PC-3 (cell line): ENCODE results near the gene PLAAT3.

Experiments
- EZH2 ChIP-seq: fragments of 300-600 bp; sonication (generic); IDR thresholded peaks from one replicate; pipeline ENCODE4 v1.6.1; 2017; ENCODE audit warnings: antibody characterized with exemption, mild to moderate bottlenecking, low read length; ENCODE audit not compliant: unreplicated experiment
- EZH2phosphoT487 ChIP-seq: fragments of 300-600 bp; sonication (generic); IDR thresholded peaks from 2 replicates; pipeline ENCODE4 v1.6.1; 2018; ENCODE audit warnings: mild to moderate bottlenecking, antibody characterized with exemption, low read length, borderline replicate concordance
- TF ChIP-seq, protein P1 (sequence below): fragments of 300-600 bp; sonication (generic); conservative IDR thresholded peaks from 2 replicates; pipeline ENCODE4 v1.5.1; 2017; ENCODE audit warnings: antibody characterized with exemption, low read depth, mild to moderate bottlenecking, low read length

DNA sequence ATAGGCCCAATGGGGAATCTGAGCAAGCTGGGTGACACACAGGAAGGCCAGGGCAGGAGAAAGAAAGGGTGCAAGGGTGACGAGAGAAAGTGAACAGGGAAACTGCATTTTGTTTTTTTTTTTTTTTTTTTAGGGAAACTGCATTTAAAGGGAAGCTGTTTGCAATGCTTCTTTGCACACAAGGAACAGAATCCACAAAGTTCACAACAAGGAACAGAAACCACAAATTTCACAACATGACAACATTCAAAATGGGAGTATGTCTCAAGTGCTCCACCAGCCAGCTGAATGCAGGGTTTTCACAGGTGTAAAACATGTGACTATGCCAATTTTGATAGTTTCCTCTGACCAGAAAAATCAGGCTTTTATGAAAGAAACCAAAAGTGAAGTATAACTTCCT lies 6.8 kb upstream of the PLAAT3 start:
- TF ChIP-seq, protein P1, sequence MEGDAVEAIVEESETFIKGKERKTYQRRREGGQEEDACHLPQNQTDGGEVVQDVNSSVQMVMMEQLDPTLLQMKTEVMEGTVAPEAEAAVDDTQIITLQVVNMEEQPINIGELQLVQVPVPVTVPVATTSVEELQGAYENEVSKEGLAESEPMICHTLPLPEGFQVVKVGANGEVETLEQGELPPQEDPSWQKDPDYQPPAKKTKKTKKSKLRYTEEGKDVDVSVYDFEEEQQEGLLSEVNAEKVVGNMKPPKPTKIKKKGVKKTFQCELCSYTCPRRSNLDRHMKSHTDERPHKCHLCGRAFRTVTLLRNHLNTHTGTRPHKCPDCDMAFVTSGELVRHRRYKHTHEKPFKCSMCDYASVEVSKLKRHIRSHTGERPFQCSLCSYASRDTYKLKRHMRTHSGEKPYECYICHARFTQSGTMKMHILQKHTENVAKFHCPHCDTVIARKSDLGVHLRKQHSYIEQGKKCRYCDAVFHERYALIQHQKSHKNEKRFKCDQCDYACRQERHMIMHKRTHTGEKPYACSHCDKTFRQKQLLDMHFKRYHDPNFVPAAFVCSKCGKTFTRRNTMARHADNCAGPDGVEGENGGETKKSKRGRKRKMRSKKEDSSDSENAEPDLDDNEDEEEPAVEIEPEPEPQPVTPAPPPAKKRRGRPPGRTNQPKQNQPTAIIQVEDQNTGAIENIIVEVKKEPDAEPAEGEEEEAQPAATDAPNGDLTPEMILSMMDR: no peak
- TF ChIP-seq EZH2 (no peak), EZH2phosphoT487 (no peak)
